H9 (cell line): ENCODE measurements around the gene OGFOD3. TPM values are rescaled to one million over a fixed set of nuclear protein-coding genes. Genes with fewer than 3 reads are reported as not detected.

Experiments
- DNase-seq: peaks from one replicate; pipeline ENCODE4 v3.0.0-alpha.2; 2017
- H2AFZ ChIP-seq: one replicate; pipeline ENCODE4 v1.6.1; 2013; ENCODE audit warnings: mild to moderate bottlenecking, low read length, control low read depth, moderate library complexity
- H2AK5ac ChIP-seq: 2 replicates; pipeline ENCODE4 v1.6.1; 2013; ENCODE audit warnings: low read length, control low read depth, mixed read lengths; ENCODE audit not compliant: insufficient read length
- H2BK120ac ChIP-seq: one replicate; pipeline ENCODE4 v1.6.1; 2013; ENCODE audit warnings: low read depth, mild to moderate bottlenecking, low read length, control low read depth, inconsistent platforms; ENCODE audit not compliant: poor library complexity, severe bottlenecking
- H2BK12ac ChIP-seq: 2 replicates; pipeline ENCODE4 v1.6.1; 2013; ENCODE audit warnings: low read length, control low read depth, mixed read lengths, low read depth; ENCODE audit not compliant: insufficient read length
- H2BK15ac ChIP-seq: 2 replicates; pipeline ENCODE4 v1.6.1; 2013; ENCODE audit warnings: low read depth, low read length, control low read depth
- H2BK20ac ChIP-seq: one replicate; pipeline ENCODE4 v1.6.1; 2013; ENCODE audit warnings: low read depth, mild to moderate bottlenecking, low read length, control low read depth, inconsistent platforms; ENCODE audit not compliant: poor library complexity, severe bottlenecking
- H2BK5ac ChIP-seq: 2 replicates; pipeline ENCODE4 v1.6.1; 2013; ENCODE audit warnings: low read length, control low read depth, mixed read lengths; ENCODE audit not compliant: insufficient read length
- H3K14ac ChIP-seq: 2 replicates; pipeline ENCODE4 v1.6.1; 2013; ENCODE audit warnings: low read length, control low read depth; ENCODE audit not compliant: insufficient read depth
- H3K18ac ChIP-seq: 2 replicates; pipeline ENCODE4 v1.6.1; 2013; ENCODE audit warnings: low read depth, mild to moderate bottlenecking, mixed read lengths, low read length, control low read depth; ENCODE audit not compliant: insufficient read length
- H3K23ac ChIP-seq: 2 replicates; pipeline ENCODE4 v1.6.1; 2013; ENCODE audit warnings: low read length, control low read depth, mixed read lengths, low read depth; ENCODE audit not compliant: insufficient read length
- H3K23me2 ChIP-seq: 2 replicates; pipeline ENCODE4 v1.6.1; 2013; ENCODE audit warnings: low read depth, mild to moderate bottlenecking, mixed read lengths, low read length, control low read depth; ENCODE audit not compliant: insufficient read length, poor library complexity, severe bottlenecking
- H3K27ac ChIP-seq: 2 replicates; pipeline ENCODE4 v1.5.1; 2013; ENCODE audit warnings: low read length, control low read depth, mixed read lengths, low read depth; ENCODE audit not compliant: insufficient read length
- H3K27me3 ChIP-seq: 2 replicates; pipeline ENCODE4 v1.6.1; 2013; ENCODE audit warnings: low read length, control low read depth, inconsistent platforms; ENCODE audit not compliant: insufficient read depth
- H3K4ac ChIP-seq: 2 replicates; pipeline ENCODE4 v1.6.1; 2013; ENCODE audit warnings: low read depth, mild to moderate bottlenecking, control low read depth, inconsistent platforms, low read length, moderate library complexity
- H3K4me1 ChIP-seq: 2 replicates; pipeline ENCODE4 v1.6.1; 2013; ENCODE audit warnings: low read length, control low read depth, inconsistent platforms; ENCODE audit not compliant: insufficient read depth
- H3K4me2 ChIP-seq: 2 replicates; pipeline ENCODE4 v1.6.1; 2013; ENCODE audit warnings: low read length, control low read depth, mixed read lengths; ENCODE audit not compliant: insufficient read length, insufficient read depth
- H3K56ac ChIP-seq: 2 replicates; pipeline ENCODE4 v1.6.1; 2013; ENCODE audit warnings: low read depth, mild to moderate bottlenecking, mixed read lengths, low read length, control low read depth; ENCODE audit not compliant: insufficient read length
- H3K79me1 ChIP-seq: 2 replicates; pipeline ENCODE4 v1.6.1; 2013; ENCODE audit warnings: low read depth, mild to moderate bottlenecking, moderate library complexity, low read length, control low read depth, inconsistent platforms; ENCODE audit not compliant: insufficient read depth, poor library complexity, severe bottlenecking
- H3K79me2 ChIP-seq: 2 replicates; pipeline ENCODE4 v1.6.1; 2013; ENCODE audit warnings: low read length, control low read depth, inconsistent platforms; ENCODE audit not compliant: insufficient read depth
- H3K9ac ChIP-seq: 2 replicates; pipeline ENCODE4 v1.6.1; 2013; ENCODE audit warnings: low read length, control low read depth, mixed read lengths; ENCODE audit not compliant: insufficient read length; ENCODE audit errors: extremely low read depth
- H3K9me3 ChIP-seq: one replicate; pipeline ENCODE4 v1.6.1; 2013; ENCODE audit warnings: low read depth, low read length, inconsistent platforms; ENCODE audit not compliant: control insufficient read depth
- H3T11ph ChIP-seq: one replicate; pipeline ENCODE4 v1.6.1; 2013; ENCODE audit warnings: mild to moderate bottlenecking, low read length, control low read depth, inconsistent platforms
- H4K20me1 ChIP-seq: one replicate; pipeline ENCODE4 v1.6.1; 2013; ENCODE audit not compliant: control insufficient read depth, insufficient read length, insufficient read depth
- H4K5ac ChIP-seq: 2 replicates; pipeline ENCODE4 v1.6.1; 2013; ENCODE audit warnings: low read depth, mild to moderate bottlenecking, mixed read lengths, low read length, control low read depth; ENCODE audit not compliant: insufficient read length
- H4K8ac ChIP-seq: replicated peaks from 2 replicates; pipeline ENCODE4 v1.6.1; 2013; ENCODE audit warnings: low read length, control low read depth, mixed read lengths, low read depth; ENCODE audit not compliant: insufficient read length
- H4K91ac ChIP-seq: 2 replicates; pipeline ENCODE4 v1.6.1; 2013; ENCODE audit warnings: low read depth, mild to moderate bottlenecking, moderate library complexity, mixed read lengths, low read length, control low read depth; ENCODE audit not compliant: insufficient read length
- H3K27ac Mint-ChIP-seq, 3 experiments: 2 replicates in 2 of 3; 3 replicates in 1 of 3; pipeline ENCODE4 v1.8.0; 2020 to 2021; ENCODE audit warnings: mixed read lengths in 3 of 3, mild to moderate bottlenecking in 1 of 3, moderate library complexity in 1 of 3
- H3K27me3 Mint-ChIP-seq: 2 replicates; pipeline ENCODE4 v1.8.0; 2021; ENCODE audit warnings: low read depth, mild to moderate bottlenecking, moderate library complexity, mixed read lengths
- H3K36me3 Mint-ChIP-seq, 3 experiments: 2 replicates in 2 of 3; 3 replicates in 1 of 3; pipeline ENCODE4 v1.8.0; 2020 to 2021; ENCODE audit warnings: low read depth in 3 of 3, mixed read lengths in 3 of 3; ENCODE audit not compliant: insufficient read depth in 1 of 3
- H3K4me1 Mint-ChIP-seq, 2 experiments: 2 replicates each; pipeline ENCODE4 v1.8.0; 2020; ENCODE audit warnings: mixed read lengths in 2 of 2
- H3K4me3 Mint-ChIP-seq, 2 experiments: 2 replicates in 1 of 2; 3 replicates in 1 of 2; pipeline ENCODE4 v1.8.0; 2020 to 2021; ENCODE audit warnings: mild to moderate bottlenecking in 2 of 2, mixed read lengths in 2 of 2, moderate library complexity in 1 of 2
- H3K9me3 Mint-ChIP-seq, 2 experiments: 2 replicates in 1 of 2; 3 replicates in 1 of 2; pipeline ENCODE4 v1.8.0; 2020; ENCODE audit warnings: mild to moderate bottlenecking in 2 of 2, mixed read lengths in 2 of 2, moderate library complexity in 1 of 2
- WGBS: extraction: QIAGEN DNeasy Blood & Tissue Kit; methylation state at CpG from one replicate; pipeline ENCODE4 v1.1.7; 2013; ENCODE audit warnings: missing lambda C conversion rate, low lambda C conversion rate, mixed read lengths; ENCODE audit not compliant: insufficient read length; ENCODE audit errors: extremely low coverage; 5-methylcytosine and 5-hydroxymethylcytosine counted together
- total RNA-seq: library from RNA; stranded (reverse); gene quantifications from 2 replicates; pipeline ENCODE4 v1.2.1, GENCODE V29; 2021
- TF ChIP-seq, protein P1 (sequence below): fragments of 200-600 bp; sonication (generic); conservative IDR thresholded peaks from 3 replicates; pipeline ENCODE4 v1.8.0; 2021; ENCODE audit warnings: antibody characterized with exemption, mild to moderate bottlenecking

The OGFOD3 gene
- total RNA-seq, 1 experiment from 2014 or later, result 27.8 TPM

DNA sequence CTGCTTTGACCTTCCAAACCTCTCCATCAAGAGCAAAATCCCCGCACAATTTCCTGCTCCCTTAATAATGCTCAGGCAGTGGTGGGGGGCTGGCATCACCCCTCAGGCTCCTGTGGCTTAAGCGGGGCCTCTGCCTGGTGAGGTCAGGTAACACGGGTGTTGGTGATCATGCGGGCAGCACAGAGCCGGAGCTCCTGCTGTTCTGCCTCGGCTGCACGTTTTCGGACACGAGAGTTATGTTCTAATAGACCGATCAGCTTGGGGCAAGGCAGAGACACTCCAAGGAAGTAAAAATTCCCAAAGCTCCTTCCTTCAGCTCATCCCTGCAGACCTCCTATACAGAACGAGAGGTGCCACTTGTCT lies 46.2 kb upstream of the OGFOD3 start:
- peaks cover 41 to 86% (median 85%) of the 10 kb centered on the region in 3 experiments for H3K36me3 Mint-ChIP-seq
- H3K27ac Mint-ChIP-seq, result no peak overlapping the region
- no peaks in the 10 kb centered on the region; a peak in 2 of 5 replicates for H3K9me3 Mint-ChIP-seq

More for the DNA sequence above, 46.2 kb upstream of the OGFOD3 start:
- Mint-ChIP-seq H3K27me3 (no peaks in the 10 kb centered on the region), H3K4me1 (peaks cover 0 to under 1% of the 10 kb centered on the region in 2 experiments; a peak in 1 of 4 replicates), H3K4me3 (no peak overlapping the region)
- no peak overlapping the region for H3K56ac ChIP-seq
- no peak overlapping the region for H2BK120ac ChIP-seq
- WGBS, result no CpG with 5 or more reads among the region's 11 CpGs
- no peaks in the 10 kb centered on the region for H3K4me1 ChIP-seq
- H3K23ac ChIP-seq, result no peak overlapping the region
- H3K79me2 ChIP-seq, result no peaks in the 10 kb centered on the region
- H3K4ac ChIP-seq, result no peak overlapping the region
- DNase-seq, result no peak
- H3K23me2 ChIP-seq, result no peaks in the 10 kb centered on the region
- H3K4me2 ChIP-seq, result no peak overlapping the region
- H4K8ac ChIP-seq, result no peak overlapping the region
- H2AFZ ChIP-seq, result no peak overlapping the region
- no peak overlapping the region for H3K14ac ChIP-seq
- no peaks in the 10 kb centered on the region for H3K9me3 ChIP-seq
- H4K5ac ChIP-seq, result no peak overlapping the region
- no peak overlapping the region for H2BK12ac ChIP-seq
- no peaks in the 10 kb centered on the region for H3K27me3 ChIP-seq
- no peak overlapping the region for H3K9ac ChIP-seq
- no peak overlapping the region for H2BK20ac ChIP-seq
- TF ChIP-seq, protein P1, sequence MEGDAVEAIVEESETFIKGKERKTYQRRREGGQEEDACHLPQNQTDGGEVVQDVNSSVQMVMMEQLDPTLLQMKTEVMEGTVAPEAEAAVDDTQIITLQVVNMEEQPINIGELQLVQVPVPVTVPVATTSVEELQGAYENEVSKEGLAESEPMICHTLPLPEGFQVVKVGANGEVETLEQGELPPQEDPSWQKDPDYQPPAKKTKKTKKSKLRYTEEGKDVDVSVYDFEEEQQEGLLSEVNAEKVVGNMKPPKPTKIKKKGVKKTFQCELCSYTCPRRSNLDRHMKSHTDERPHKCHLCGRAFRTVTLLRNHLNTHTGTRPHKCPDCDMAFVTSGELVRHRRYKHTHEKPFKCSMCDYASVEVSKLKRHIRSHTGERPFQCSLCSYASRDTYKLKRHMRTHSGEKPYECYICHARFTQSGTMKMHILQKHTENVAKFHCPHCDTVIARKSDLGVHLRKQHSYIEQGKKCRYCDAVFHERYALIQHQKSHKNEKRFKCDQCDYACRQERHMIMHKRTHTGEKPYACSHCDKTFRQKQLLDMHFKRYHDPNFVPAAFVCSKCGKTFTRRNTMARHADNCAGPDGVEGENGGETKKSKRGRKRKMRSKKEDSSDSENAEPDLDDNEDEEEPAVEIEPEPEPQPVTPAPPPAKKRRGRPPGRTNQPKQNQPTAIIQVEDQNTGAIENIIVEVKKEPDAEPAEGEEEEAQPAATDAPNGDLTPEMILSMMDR, result no peak
- no peak overlapping the region for H3K18ac ChIP-seq
- H2BK5ac ChIP-seq, result no peak overlapping the region
- H2AK5ac ChIP-seq, result no peak overlapping the region
- H3T11ph ChIP-seq, result no peak overlapping the region
- H2BK15ac ChIP-seq, result no peak overlapping the region
- H4K20me1 ChIP-seq, result no peaks in the 10 kb centered on the region
- no peaks in the 10 kb centered on the region for H3K79me1 ChIP-seq
- no peak overlapping the region for H3K27ac ChIP-seq
- H4K91ac ChIP-seq, result no peak overlapping the region
